GM19023 (cell line): ENCODE measurements around the gene TEPSIN.

ENCODE experiments used
- ATAC-seq: cut with Tn5 transposase; IDR thresholded peaks from one replicate; pipeline ENCODE4 v1.9.1; 2021; ENCODE audit warnings: mild to moderate bottlenecking, moderate library complexity; ENCODE audit not compliant: unreplicated experiment

The TEPSIN gene

GRCh38 chr17:81200695-81201580, 37.9 kb downstream of the TEPSIN start:
- no peak for ATAC-seq

- no peak for ATAC-seq
These were observed 38.7 kb downstream of the TEPSIN start for GRCh38 chr17:81200201-81200600.

- no peak for ATAC-seq
These were observed 39.4 kb downstream of the TEPSIN start for GRCh38 chr17:81199482-81199830.

GRCh38 chr17:81198826-81199481, 39.9 kb downstream of the TEPSIN start:
- ATAC-seq = no peak

GRCh38 chr17:81197831-81198490, 40.9 kb downstream of the TEPSIN start:
- no peak for ATAC-seq

GRCh38 chr17:81197409-81197795, 41.5 kb downstream of the TEPSIN start:
- no peak for ATAC-seq

GRCh38 chr17:81196505-81197408, 42.1 kb downstream of the TEPSIN start:
- no peak for ATAC-seq

GRCh38 chr17:81195941-81196495, 42.8 kb downstream of the TEPSIN start:
- ATAC-seq = no peak

GRCh38 chr17:81194941-81195901, 43.6 kb downstream of the TEPSIN start:
- no peak for ATAC-seq

GRCh38 chr17:81194225-81194760, 44.6 kb downstream of the TEPSIN start:
- ATAC-seq = no peak

- no peak for ATAC-seq
These were observed 45.2 kb downstream of the TEPSIN start for GRCh38 chr17:81193470-81194224.

- no peak for ATAC-seq
These were observed 45.8 kb downstream of the TEPSIN start for GRCh38 chr17:81193051-81193410.

- ATAC-seq = no peak
These were observed 46.3 kb downstream of the TEPSIN start for GRCh38 chr17:81192386-81193050.

- ATAC-seq = no peak
These were observed 47.2 kb downstream of the TEPSIN start for GRCh38 chr17:81191646-81192045.

GRCh38 chr17:81191116-81191515, 47.7 kb downstream of the TEPSIN start:
- ATAC-seq = no peak

- ATAC-seq = no peak
These were observed 48.3 kb downstream of the TEPSIN start for GRCh38 chr17:81190591-81190990.

GRCh38 chr17:81189670-81190530, 49.0 kb downstream of the TEPSIN start:
- no peak for ATAC-seq
